Kidney epithelial cell (primary cell): ENCODE data around the gene ITPRIPL1. TPM values are rescaled to one million over a fixed set of nuclear protein-coding genes. Genes with fewer than 3 reads are reported as not detected.

Experiments used
- DNase-seq: peaks from one replicate; pipeline ENCODE4 v3.0.0-alpha.2; 2010; ENCODE audit warnings: low read depth
- H3K27me3 ChIP-seq: 2 replicates; pipeline ENCODE4 v1.6.0; 2011; ENCODE audit warnings: low read length; ENCODE audit not compliant: control insufficient read depth, insufficient read depth
- H3K36me3 ChIP-seq: 2 replicates; pipeline ENCODE4 v1.5.1; 2011; ENCODE audit warnings: low read length; ENCODE audit not compliant: control insufficient read depth, insufficient read depth
- H3K4me3 ChIP-seq: 2 replicates; pipeline ENCODE4 v1.5.1; 2011; ENCODE audit warnings: low read depth, mild to moderate bottlenecking, control low read depth, low read length
- total RNA-seq: library from RNA; depleted of rRNA; stranded (reverse); fragments of >200 nt; gene quantifications from 2 replicates; pipeline ENCODE4 v1.2.3, GENCODE V29; 2015
- TF ChIP-seq, protein P1 (sequence below): IDR thresholded peaks from 2 replicates; pipeline ENCODE4 v1.5.1; 2011; ENCODE audit warnings: mild to moderate bottlenecking, moderate library complexity, low read length, control low read depth, inconsistent platforms; ENCODE audit not compliant: insufficient read depth, poor library complexity, severe bottlenecking

Gene ITPRIPL1
- total RNA-seq, 1 donor from 2014 or later = 5.1 TPM

GRCh38 chr2:96318723-96319122, 6.4 kb upstream of the ITPRIPL1 start:
- Histone ChIP-seq H3K4me3 (no peak overlapping the region), H3K27me3 (peaks cover 14% of the 10 kb centered on the region), H3K36me3 (no peaks in the 10 kb centered on the region)
- no peak for DNase-seq
- TF ChIP-seq, protein P1, sequence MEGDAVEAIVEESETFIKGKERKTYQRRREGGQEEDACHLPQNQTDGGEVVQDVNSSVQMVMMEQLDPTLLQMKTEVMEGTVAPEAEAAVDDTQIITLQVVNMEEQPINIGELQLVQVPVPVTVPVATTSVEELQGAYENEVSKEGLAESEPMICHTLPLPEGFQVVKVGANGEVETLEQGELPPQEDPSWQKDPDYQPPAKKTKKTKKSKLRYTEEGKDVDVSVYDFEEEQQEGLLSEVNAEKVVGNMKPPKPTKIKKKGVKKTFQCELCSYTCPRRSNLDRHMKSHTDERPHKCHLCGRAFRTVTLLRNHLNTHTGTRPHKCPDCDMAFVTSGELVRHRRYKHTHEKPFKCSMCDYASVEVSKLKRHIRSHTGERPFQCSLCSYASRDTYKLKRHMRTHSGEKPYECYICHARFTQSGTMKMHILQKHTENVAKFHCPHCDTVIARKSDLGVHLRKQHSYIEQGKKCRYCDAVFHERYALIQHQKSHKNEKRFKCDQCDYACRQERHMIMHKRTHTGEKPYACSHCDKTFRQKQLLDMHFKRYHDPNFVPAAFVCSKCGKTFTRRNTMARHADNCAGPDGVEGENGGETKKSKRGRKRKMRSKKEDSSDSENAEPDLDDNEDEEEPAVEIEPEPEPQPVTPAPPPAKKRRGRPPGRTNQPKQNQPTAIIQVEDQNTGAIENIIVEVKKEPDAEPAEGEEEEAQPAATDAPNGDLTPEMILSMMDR = no peak

GRCh38 chr2:96319396-96319795, 5.7 kb upstream of the ITPRIPL1 start:
- no peak overlapping the region for H3K4me3 ChIP-seq
- DNase-seq = no peak
- peaks cover 14% of the 10 kb centered on the region for H3K27me3 ChIP-seq
- no peaks in the 10 kb centered on the region for H3K36me3 ChIP-seq
- TF ChIP-seq, protein P1 = no peak

- DNase-seq = no peak
- Histone ChIP-seq H3K27me3 (peaks cover 14% of the 10 kb centered on the region), H3K36me3 (no peaks in the 10 kb centered on the region), H3K4me3 (no peak overlapping the region)
- TF ChIP-seq, protein P1 = no peak
These were observed 4.8 kb upstream of the ITPRIPL1 start for GRCh38 chr2:96320326-96320725.

DNA sequence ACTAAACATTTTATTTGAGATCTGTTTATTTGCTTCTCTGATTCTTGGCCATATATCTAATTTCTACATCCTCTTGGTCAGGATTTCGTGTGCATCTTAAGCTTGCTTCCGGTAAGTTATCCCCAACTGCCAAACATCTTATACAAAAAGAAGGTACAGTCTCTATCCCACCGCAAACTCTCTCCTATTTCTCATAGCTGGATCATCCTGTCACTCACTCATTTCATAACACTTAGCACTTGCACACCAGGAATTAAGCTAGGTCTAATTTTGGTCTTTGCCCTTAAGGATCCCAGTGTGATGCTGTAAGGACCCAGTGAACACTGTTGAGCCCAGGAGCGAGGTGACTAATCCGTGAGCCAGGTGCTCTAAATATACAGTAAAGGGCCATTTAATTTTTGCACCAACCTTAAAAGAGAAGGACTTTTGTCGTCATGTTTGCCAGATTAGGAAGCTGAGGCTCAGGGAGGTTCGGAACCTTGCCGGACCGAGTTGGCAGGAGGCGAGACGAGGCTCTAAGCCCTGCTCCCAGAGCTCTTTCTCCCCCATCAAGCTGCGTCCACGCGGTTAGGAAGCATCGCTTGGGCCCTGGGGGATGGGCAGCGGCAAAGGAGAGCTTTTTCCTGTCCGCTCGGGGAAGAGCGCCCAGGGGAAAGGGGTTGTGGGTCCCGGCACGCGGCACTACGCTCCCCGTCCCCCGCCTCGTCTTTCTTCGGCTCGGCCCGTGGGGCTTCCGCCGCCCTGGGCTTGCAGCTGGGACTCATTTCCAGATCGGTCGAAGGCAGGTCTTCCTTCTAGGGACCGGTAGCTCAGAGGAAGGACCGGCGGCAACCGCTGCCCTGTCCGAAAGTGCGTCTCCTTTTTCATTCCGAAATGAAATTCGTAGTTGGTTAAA, 4.1 kb upstream of the ITPRIPL1 start:
- Histone ChIP-seq H3K27me3 (peaks cover 14% of the 10 kb centered on the region), H3K4me3 (peak overlapping the region; percentile 43), H3K36me3 (no peaks in the 10 kb centered on the region)
- TF ChIP-seq, protein P1 = no peak
- no peak for DNase-seq

GRCh38 chr2:96323849-96324248, 1.3 kb upstream of the ITPRIPL1 start:
- DNase-seq = no peak
- Histone ChIP-seq H3K4me3 (no peak overlapping the region), H3K36me3 (no peaks in the 10 kb centered on the region), H3K27me3 (peaks cover 14% of the 10 kb centered on the region)
- TF ChIP-seq, protein P1 = no peak

- no peak for DNase-seq
- H3K36me3 ChIP-seq = no peaks in the 10 kb centered on the region
- peaks cover 14% of the 10 kb centered on the region for H3K27me3 ChIP-seq
- H3K4me3 ChIP-seq = peak overlapping the region; percentile 49
- TF ChIP-seq, protein P1 = no peak
These were observed 436 bp upstream of the ITPRIPL1 start for GRCh38 chr2:96324721-96325040.
